Erythroblast (primary cell): ENCODE results near the gene NEURL3.

Experiments used
- GATA1 ChIP-seq: IDR thresholded peaks from 2 replicates; pipeline ENCODE4 v1.6.1; 2011; ENCODE audit warnings: low read depth, mild to moderate bottlenecking, control low read depth, low read length, moderate library complexity
- POLR2A ChIP-seq: IDR thresholded peaks from 2 replicates; pipeline ENCODE4 v1.6.1; 2011; ENCODE audit warnings: mild to moderate bottlenecking, low read length

DNA sequence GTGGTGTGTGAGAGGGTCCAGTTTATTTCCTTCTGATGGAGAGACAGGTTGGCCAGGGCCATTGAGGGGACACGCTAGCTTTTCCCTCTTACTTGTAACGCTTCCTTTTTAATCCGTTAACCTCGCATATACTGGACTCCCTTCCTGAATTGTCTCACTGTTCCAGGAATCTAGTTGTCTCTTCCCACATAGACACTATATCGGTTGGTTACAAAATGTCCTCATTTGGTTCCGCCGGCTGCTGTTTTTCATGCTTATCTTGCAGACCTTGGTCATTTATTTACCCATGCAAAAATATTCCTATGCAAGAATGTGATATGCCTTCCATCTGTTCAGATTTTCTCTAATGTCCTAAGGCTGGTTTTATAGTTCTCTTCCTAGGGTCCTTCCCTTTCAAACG, 35.0 kb downstream of the NEURL3 start:
- TF ChIP-seq POLR2A = no peak
- no peak for TF ChIP-seq GATA1
